ENCODE measurements around the gene PBX2. TPM values are rescaled to one million over a fixed set of nuclear protein-coding genes. Genes with fewer than 3 reads are reported as not detected.
A peak's percentile ranks its signal among the peaks of the same experiment; 100 is the strongest.

Gene PBX2
- total and polyA plus RNA-seq, 2 experiments from 2014 or later = 7.2 to 111 TPM

DNA sequence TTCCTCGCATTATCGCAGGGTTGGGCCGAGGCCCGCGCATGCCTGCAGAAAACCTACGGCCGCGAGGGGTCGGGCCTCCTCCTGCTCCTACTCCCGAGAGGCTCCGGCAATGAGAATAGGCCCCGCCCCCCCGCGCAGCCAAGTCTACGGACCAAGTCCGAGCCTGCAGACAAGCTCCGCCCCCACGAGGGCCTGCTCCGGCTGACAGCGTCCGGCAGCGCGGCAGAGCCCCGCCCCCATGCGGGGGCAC lies 5.6 kb upstream of the PBX2 start (continued):
- TF ChIP-seq, protein P1, sequence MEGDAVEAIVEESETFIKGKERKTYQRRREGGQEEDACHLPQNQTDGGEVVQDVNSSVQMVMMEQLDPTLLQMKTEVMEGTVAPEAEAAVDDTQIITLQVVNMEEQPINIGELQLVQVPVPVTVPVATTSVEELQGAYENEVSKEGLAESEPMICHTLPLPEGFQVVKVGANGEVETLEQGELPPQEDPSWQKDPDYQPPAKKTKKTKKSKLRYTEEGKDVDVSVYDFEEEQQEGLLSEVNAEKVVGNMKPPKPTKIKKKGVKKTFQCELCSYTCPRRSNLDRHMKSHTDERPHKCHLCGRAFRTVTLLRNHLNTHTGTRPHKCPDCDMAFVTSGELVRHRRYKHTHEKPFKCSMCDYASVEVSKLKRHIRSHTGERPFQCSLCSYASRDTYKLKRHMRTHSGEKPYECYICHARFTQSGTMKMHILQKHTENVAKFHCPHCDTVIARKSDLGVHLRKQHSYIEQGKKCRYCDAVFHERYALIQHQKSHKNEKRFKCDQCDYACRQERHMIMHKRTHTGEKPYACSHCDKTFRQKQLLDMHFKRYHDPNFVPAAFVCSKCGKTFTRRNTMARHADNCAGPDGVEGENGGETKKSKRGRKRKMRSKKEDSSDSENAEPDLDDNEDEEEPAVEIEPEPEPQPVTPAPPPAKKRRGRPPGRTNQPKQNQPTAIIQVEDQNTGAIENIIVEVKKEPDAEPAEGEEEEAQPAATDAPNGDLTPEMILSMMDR (conservative IDR thresholded peaks at IDR 0.05; ENCODE audit: low read depth in 2 of 2) = peak in 1 of 2 experiments; percentile 44; a peak in 2 of 4 replicates
- TF ChIP-seq, protein P2, sequence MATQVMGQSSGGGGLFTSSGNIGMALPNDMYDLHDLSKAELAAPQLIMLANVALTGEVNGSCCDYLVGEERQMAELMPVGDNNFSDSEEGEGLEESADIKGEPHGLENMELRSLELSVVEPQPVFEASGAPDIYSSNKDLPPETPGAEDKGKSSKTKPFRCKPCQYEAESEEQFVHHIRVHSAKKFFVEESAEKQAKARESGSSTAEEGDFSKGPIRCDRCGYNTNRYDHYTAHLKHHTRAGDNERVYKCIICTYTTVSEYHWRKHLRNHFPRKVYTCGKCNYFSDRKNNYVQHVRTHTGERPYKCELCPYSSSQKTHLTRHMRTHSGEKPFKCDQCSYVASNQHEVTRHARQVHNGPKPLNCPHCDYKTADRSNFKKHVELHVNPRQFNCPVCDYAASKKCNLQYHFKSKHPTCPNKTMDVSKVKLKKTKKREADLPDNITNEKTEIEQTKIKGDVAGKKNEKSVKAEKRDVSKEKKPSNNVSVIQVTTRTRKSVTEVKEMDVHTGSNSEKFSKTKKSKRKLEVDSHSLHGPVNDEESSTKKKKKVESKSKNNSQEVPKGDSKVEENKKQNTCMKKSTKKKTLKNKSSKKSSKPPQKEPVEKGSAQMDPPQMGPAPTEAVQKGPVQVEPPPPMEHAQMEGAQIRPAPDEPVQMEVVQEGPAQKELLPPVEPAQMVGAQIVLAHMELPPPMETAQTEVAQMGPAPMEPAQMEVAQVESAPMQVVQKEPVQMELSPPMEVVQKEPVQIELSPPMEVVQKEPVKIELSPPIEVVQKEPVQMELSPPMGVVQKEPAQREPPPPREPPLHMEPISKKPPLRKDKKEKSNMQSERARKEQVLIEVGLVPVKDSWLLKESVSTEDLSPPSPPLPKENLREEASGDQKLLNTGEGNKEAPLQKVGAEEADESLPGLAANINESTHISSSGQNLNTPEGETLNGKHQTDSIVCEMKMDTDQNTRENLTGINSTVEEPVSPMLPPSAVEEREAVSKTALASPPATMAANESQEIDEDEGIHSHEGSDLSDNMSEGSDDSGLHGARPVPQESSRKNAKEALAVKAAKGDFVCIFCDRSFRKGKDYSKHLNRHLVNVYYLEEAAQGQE (IDR thresholded peaks at IDR 0.05; ENCODE audit: unreplicated experiment) = no peak
- TF ChIP-seq EZH2 (IDR thresholded peaks at IDR 0.05; ENCODE audit: low read depth, unreplicated experiment) (no peak), JUNB (IDR thresholded peaks at IDR 0.05; ENCODE audit: unreplicated experiment) (no peak)
- TF ChIP-seq, protein P3, sequence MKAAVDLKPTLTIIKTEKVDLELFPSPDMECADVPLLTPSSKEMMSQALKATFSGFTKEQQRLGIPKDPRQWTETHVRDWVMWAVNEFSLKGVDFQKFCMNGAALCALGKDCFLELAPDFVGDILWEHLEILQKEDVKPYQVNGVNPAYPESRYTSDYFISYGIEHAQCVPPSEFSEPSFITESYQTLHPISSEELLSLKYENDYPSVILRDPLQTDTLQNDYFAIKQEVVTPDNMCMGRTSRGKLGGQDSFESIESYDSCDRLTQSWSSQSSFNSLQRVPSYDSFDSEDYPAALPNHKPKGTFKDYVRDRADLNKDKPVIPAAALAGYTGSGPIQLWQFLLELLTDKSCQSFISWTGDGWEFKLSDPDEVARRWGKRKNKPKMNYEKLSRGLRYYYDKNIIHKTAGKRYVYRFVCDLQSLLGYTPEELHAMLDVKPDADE (IDR thresholded peaks at IDR 0.05) = no peak

DNA sequence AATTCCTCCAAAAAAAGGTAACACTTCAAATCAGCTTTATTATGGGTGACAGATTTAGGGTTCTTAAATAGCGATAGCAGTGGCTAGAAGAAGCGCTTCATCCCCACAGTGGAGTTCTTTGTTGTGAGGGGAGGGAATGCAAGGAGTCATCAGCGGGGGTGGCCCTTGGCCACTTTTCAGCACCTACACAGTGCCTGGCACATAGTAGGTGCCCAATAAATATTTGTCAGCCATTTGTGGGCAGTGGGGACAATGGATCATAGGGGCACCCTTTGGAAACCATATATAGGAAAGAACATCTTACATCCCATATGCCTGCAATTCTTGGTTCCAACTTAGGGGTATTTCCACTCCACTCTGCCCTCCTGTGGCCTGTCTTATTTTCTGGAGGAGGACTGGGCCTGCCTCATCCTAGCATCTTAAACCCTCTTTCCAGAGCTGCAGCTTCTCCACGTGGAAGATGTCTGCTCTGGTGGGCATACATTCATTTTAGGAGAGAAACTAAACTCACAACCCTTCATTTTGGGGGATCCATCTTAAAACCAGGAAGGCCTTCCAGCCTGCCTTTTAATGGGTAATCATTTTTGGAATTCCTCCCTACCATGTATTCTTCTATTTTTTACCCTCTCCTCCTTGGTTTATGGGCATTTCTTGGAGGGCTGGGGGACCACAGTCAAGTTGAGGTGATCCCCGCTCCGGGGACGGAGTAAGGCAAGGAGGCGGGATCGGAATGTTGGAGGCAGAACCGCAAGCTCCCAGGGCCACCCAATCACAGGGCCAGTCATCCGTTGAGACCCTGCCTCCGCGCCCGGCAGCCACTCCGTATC lies 5.0 kb upstream of the PBX2 start:
- Mint-ChIP-seq H3K27me3 (ENCODE audit: insufficient read depth, low read depth, poor library complexity) (peaks cover 19% of the 10 kb centered on the region), H3K9me3 (no peaks in the 10 kb centered on the region; the same call in 2 of the 3 replicates), H3K4me3 (peak overlapping the region; percentile 95), H3K27ac (peak overlapping the region; percentile 99), H3K36me3 (ENCODE audit: low read depth) (no peaks in the 10 kb centered on the region), H3K4me1 (peaks cover 57% of the 10 kb centered on the region)
- ATAC-seq = peak; percentile 84
- TF ChIP-seq JUNB (IDR thresholded peaks at IDR 0.05; ENCODE audit: unreplicated experiment) (no peak), ZNF331 (CRISPR knock-in tag; IDR thresholded peaks at IDR 0.05; ENCODE audit: low read depth) (no peak), STAT1 (IDR thresholded peaks at IDR 0.05; ENCODE audit: unreplicated experiment) (no peak), ZNF114 (CRISPR knock-in tag; IDR thresholded peaks at IDR 0.05) (no peak), POLR2AphosphoS5 (IDR thresholded peaks at IDR 0.05; ENCODE audit: low read depth) (peak; percentile 88), EZH2 (IDR thresholded peaks at IDR 0.05; ENCODE audit: low read depth, unreplicated experiment) (no peak), NANOG (IDR thresholded peaks at IDR 0.05; ENCODE audit: borderline replicate concordance) (no peak)
- TF ChIP-seq, protein P1 (conservative IDR thresholded peaks at IDR 0.05; ENCODE audit: low read depth in 2 of 2) = peak; percentile 54 to 57
- peak; percentile 58 for DNase-seq (ENCODE audit: low spot score)
- Histone ChIP-seq H4K20me1 (replicated peaks; ENCODE audit: insufficient read depth) (no peaks in the 10 kb centered on the region), H3K4me3 (peak overlapping the region; percentile 49), H3K4me1 (ENCODE audit: insufficient read depth) (peaks cover 55% of the 10 kb centered on the region), H3K4me2 (peak overlapping the region; percentile 75), H3K79me2 (replicated peaks; ENCODE audit: insufficient read depth) (no peaks in the 10 kb centered on the region), H3K27me3 (ENCODE audit: insufficient read depth) (no peaks in the 10 kb centered on the region), H3K36me3 (ENCODE audit: insufficient read depth) (no peaks in the 10 kb centered on the region), H2AFZ (no peak overlapping the region), H3K27ac (ENCODE audit: low read depth) (peak overlapping the region; percentile 97), H3K9me2 (ENCODE audit: insufficient read depth) (no peaks in the 10 kb centered on the region), H3F3A (replicated peaks; ENCODE audit: low read depth) (peaks cover 21% of the 10 kb centered on the region)
